Measurements from ENCODE around the gene MRGPRF.

- TF ChIP-seq, protein P1, sequence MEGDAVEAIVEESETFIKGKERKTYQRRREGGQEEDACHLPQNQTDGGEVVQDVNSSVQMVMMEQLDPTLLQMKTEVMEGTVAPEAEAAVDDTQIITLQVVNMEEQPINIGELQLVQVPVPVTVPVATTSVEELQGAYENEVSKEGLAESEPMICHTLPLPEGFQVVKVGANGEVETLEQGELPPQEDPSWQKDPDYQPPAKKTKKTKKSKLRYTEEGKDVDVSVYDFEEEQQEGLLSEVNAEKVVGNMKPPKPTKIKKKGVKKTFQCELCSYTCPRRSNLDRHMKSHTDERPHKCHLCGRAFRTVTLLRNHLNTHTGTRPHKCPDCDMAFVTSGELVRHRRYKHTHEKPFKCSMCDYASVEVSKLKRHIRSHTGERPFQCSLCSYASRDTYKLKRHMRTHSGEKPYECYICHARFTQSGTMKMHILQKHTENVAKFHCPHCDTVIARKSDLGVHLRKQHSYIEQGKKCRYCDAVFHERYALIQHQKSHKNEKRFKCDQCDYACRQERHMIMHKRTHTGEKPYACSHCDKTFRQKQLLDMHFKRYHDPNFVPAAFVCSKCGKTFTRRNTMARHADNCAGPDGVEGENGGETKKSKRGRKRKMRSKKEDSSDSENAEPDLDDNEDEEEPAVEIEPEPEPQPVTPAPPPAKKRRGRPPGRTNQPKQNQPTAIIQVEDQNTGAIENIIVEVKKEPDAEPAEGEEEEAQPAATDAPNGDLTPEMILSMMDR (IDR thresholded peaks at IDR 0.05): no peak
- TF ChIP-seq POLR2A (IDR thresholded peaks at IDR 0.05): no peak
Measured at GRCh38 chr11:68960294-68961071, 52.6 kb downstream of the MRGPRF start.
